HG02759 (cell line): Measurements from ENCODE around the gene TMED7.

Experiments used
- ATAC-seq: cut with Tn5 transposase; IDR thresholded peaks from one replicate; pipeline ENCODE4 v1.9.1; 2021; ENCODE audit warnings: mild to moderate bottlenecking, moderate library complexity; ENCODE audit not compliant: unreplicated experiment

The TMED7 gene

DNA sequence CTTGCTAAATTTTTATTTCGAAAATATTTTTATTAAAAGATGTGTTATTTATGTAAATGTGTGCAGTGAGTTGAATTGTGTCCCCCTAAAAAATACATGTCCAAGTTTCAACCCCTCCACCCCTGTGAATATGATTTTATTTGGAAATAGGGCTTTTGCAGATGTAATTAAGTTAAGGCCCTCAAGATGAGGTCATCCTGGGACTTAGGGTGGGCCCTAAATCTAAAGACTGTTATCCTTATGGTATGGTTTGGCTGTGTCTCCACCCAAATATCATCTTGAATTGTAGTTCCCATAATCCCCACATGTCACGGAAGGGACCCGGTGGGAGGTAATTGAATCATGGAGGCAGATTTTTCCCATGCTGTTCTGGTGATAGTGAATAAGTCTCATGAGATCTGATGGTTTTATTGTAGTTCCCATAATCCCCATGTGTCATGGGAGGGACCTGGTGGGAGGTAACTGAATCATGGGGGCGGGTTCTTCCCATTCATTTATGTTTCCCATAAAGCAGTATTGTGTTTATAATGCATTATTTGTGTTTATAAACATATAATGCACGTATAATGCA, 1.5 kb upstream of the TMED7 start:
- ATAC-seq, result no peak

GRCh38 chr5:115626445-115626823, 598 bp upstream of the TMED7 start:
- peak; percentile 34 for ATAC-seq

GRCh38 chr5:115624994-115625393, 842 bp downstream of the TMED7 start:
- ATAC-seq, result no peak

GRCh38 chr5:115623658-115624057, 2.2 kb downstream of the TMED7 start:
- no peak for ATAC-seq

GRCh38 chr5:115621365-115621900, 4.4 kb downstream of the TMED7 start:
- no peak for ATAC-seq

GRCh38 chr5:115616892-115617291, 8.9 kb downstream of the TMED7 start:
- ATAC-seq, result no peak

GRCh38 chr5:115616472-115616871, 9.4 kb downstream of the TMED7 start:
- ATAC-seq, result no peak

DNA sequence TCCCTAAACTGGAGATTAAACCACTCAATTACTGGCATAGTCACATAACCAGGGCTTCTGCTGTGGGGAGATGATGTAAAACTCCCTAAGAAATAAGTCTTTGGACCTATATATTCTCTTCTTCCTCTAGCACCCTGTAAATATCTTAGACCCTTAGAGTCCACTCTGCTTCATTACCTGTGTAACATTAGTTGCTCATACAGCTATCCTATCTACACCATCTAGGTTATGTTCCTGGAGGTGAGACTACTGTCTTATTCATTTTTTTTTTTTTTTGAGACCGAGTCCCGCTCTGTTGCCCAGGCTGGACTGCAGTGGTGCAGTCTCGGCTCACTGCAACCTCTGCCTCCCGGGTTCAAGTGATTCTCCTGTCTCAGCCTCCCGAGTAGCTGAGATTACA, 14.0 kb downstream of the TMED7 start:
- ATAC-seq, result no peak

GRCh38 chr5:115607935-115608334, 17.9 kb downstream of the TMED7 start:
- ATAC-seq, result no peak

DNA sequence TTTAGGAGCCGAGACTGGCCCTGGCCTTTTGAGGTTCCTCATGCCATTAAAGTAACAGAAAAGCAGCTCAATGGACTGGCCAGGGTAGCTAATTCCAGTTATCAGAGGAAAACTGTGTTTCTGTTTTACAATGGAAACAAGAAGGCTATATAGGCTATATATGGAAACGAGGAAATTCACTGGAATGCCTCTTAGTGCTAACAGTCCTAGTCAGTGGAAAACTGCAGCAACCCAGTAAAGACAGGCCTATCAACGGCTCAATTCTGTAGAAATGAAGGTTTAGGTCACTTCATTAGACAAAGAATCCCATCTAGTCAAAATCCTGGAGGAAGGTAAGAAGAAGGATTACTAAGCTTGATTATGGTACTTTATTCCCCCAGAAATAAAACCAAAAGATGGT, 20.4 kb downstream of the TMED7 start:
- no peak for ATAC-seq

- ATAC-seq, result peak; percentile 3
These were observed 23.2 kb downstream of the TMED7 start for GRCh38 chr5:115602591-115603125.

GRCh38 chr5:115601701-115602590, 23.9 kb downstream of the TMED7 start, which contains the start of gene TICAM2:
Gene TICAM2 (minus strand): TSS chr5:115602479. CDS start chr5:115581256, 21,223 bp downstream.
- ATAC-seq, result peak; percentile 85

GRCh38 chr5:115600766-115601165, 25.1 kb downstream of the TMED7 start:
- ATAC-seq, result no peak

DNA sequence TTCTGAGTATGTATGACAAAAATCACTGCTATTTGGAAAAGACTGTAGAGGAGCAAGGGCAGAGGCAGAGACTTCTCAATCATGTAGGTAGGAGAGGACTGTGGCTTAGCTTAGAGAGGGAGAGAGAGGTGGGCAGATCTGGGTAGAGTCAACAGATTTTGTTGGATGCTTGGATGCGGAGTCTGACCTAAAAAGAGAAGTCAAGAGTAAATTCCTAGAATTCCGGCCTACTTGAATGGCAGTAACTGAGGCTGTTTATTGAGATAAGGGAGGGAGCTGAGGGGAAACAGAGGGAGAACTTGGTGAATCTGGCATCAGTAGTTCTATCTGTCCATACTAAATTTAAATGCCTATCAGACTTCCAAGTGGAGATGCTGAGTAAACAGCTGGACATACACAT, 25.9 kb downstream of the TMED7 start:
- no peak for ATAC-seq

DNA sequence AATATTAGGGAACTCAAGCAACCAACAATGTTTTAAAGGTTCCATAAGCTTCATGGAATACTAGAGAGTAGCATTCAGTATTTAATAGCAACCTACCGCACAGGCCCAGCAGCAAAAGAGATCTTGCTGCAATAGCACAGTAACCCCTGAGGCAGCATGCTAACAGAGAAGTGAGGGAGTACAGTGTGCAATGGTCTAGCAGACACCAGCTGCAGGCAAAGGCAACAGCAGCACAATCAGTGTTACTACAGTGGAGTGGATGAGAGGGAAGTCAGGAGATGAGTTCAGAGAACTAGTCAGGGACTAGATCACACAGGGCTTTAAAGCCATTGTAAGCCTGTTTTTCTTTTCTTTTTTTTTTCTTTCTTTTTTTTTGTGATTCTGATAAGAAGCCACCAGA, 26.3 kb downstream of the TMED7 start:
- peak; percentile 45 for ATAC-seq

GRCh38 chr5:115594128-115595047, 31.4 kb downstream of the TMED7 start:
- no peak for ATAC-seq

GRCh38 chr5:115589043-115589442, 36.8 kb downstream of the TMED7 start:
- peak; percentile 22 for ATAC-seq

GRCh38 chr5:115588640-115589039, 37.2 kb downstream of the TMED7 start:
- peak; percentile 64 for ATAC-seq

- ATAC-seq, result no peak
These were observed 39.2 kb downstream of the TMED7 start for GRCh38 chr5:115586525-115587146.

DNA sequence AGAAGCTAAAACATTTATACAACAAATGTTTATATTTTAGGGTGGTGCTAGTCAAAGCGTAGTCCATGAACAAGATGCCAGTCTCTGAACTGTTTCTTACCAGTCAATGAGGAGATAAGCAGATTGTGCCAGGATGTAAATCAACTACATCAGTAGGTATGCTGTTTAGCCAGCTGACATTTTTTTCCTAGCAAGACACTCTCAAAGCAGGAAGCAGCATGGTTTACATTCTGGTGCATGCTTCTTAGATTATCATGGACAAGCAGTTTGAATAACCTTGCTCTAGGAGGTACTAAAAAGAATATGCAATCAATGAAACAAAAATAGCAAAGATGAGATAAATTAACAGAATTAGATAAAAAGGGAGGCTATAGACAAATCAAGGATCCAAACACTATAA, 40.6 kb downstream of the TMED7 start:
- ATAC-seq, result no peak
